NOMO-1 (cell line): ENCODE data around the gene ANKRD30B.
"Not testable (repeated sequence)": the region's sequence is repeated elsewhere in the genome, so short reads cannot be mapped to it uniquely, and the experiment has no call there.

ENCODE experiments used
- DNase-seq, 2 experiments: peaks; one replicate each; lab custom pipeline; 2025; ENCODE audit not compliant: unreplicated experiment in 2 of 2; lab: John Stamatoyannopoulos, UW

Gene ANKRD30B

GRCh38 chr18:14855634-14856033 lies 107.7 kb downstream of the ANKRD30B start:
- not testable (repeated sequence) for DNase-seq

GRCh38 chr18:14856256-14856655 lies 108.3 kb downstream of the ANKRD30B start:
- not testable (repeated sequence) for DNase-seq

GRCh38 chr18:14858514-14858913 lies 110.5 kb downstream of the ANKRD30B start:
- not testable (repeated sequence) for DNase-seq

- not testable (repeated sequence) for DNase-seq
Observed at GRCh38 chr18:14859995-14860394, 112.0 kb downstream of the ANKRD30B start.

- DNase-seq: not testable (repeated sequence)
Observed at GRCh38 chr18:14866426-14866825, 118.5 kb downstream of the ANKRD30B start.

GRCh38 chr18:14867988-14868387 lies 120.0 kb downstream of the ANKRD30B start:
- not testable (repeated sequence) for DNase-seq

GRCh38 chr18:14868825-14869224 lies 120.9 kb downstream of the ANKRD30B start:
- not testable (repeated sequence) for DNase-seq

- not testable (repeated sequence) for DNase-seq
Observed at GRCh38 chr18:14878826-14879225, 130.9 kb downstream of the ANKRD30B start.

GRCh38 chr18:14900435-14900834 lies 152.5 kb downstream of the ANKRD30B start:
- DNase-seq: no peak
